H1 (cell line): ENCODE data around the gene NCK1. TPM values are rescaled to one million over a fixed set of nuclear protein-coding genes. Genes with fewer than 3 reads are reported as not detected.

Experiments
- CHD1 ChIP-seq: IDR thresholded peaks from 2 replicates; pipeline ENCODE4 v1.6.1; 2012; ENCODE audit warnings: low read depth, low read length, improper control_type of control experiment
- POLR2A ChIP-seq, 2 experiments: IDR thresholded peaks; 1 replicate in 1 of 2; 2 replicates in 1 of 2; pipeline ENCODE4 v1.6.1; 2011; ENCODE audit warnings: low read depth in 2 of 2, low read length in 2 of 2, mild to moderate bottlenecking in 2 of 2; ENCODE audit errors: control extremely low read depth in 1 of 2
- RAD21 ChIP-seq, 2 experiments: IDR thresholded peaks in 1 of 2; conservative IDR thresholded peaks in 1 of 2; 2 replicates each; pipeline ENCODE4 v1.6.1; 2011; ENCODE audit warnings: low read depth in 2 of 2, low read length in 2 of 2, improper control_type of control experiment in 1 of 2, inconsistent platforms in 1 of 2, mild to moderate bottlenecking in 1 of 2, moderate library complexity in 1 of 2
- RNF2 ChIP-seq: fragments of 200-900, 300-1000 bp; sonication (generic); IDR thresholded peaks from 2 replicates; pipeline ENCODE4 v1.7.1; 2016; ENCODE audit warnings: borderline replicate concordance, low read depth, mild to moderate bottlenecking, antibody characterized with exemption, low read length; ENCODE audit not compliant: poor library complexity, severe bottlenecking; ENCODE audit errors: missing control alignments
- polyA plus RNA-seq, 7 experiments: library from polyadenylated mRNA; depleted of rRNA in 3 of 7; stranded (reverse) in 5 of 7; unstranded in 2 of 7; fragments of >200 nt in 5 of 7; fragments of 200-250 nt in 2 of 7; gene quantifications; 1 replicate in 5 of 7; 2 replicates in 1 of 7; 4 replicates in 1 of 7; pipeline versions ENCODE4 v1.2.1 to v1.2.3, GENCODE V29; 2011 to 2013; ENCODE audit warnings: missing spikeins in 2 of 7, mixed read lengths in 2 of 7
- total RNA-seq: library from RNA; stranded (reverse); fragmentation: NEBNext Ultra II Directional; extraction: Animal tissue kit (Norgen Biotek cat#: 25700); gene quantifications from 2 replicates; pipeline ENCODE4 v1.2.1, GENCODE V29; 2021
- TF ChIP-seq, protein P1 (sequence below): fragments of 300-600 bp; sonication (generic); IDR thresholded peaks from 2 replicates; pipeline ENCODE4 v1.7.1; 2012; ENCODE audit warnings: low read length, moderate library complexity, mild to moderate bottlenecking, inconsistent platforms; ENCODE audit not compliant: insufficient replicate concordance

Gene NCK1
- total and polyA plus RNA-seq, 2 of the 8 experiments (the other 6 are each of a cell fraction or from before 2014, with no cell fraction given), result 10.0 to 28.5 TPM

GRCh38 chr3:136982520-136983138 lies 120.6 kb downstream of the NCK1 start (continued):
- TF ChIP-seq, protein P1, sequence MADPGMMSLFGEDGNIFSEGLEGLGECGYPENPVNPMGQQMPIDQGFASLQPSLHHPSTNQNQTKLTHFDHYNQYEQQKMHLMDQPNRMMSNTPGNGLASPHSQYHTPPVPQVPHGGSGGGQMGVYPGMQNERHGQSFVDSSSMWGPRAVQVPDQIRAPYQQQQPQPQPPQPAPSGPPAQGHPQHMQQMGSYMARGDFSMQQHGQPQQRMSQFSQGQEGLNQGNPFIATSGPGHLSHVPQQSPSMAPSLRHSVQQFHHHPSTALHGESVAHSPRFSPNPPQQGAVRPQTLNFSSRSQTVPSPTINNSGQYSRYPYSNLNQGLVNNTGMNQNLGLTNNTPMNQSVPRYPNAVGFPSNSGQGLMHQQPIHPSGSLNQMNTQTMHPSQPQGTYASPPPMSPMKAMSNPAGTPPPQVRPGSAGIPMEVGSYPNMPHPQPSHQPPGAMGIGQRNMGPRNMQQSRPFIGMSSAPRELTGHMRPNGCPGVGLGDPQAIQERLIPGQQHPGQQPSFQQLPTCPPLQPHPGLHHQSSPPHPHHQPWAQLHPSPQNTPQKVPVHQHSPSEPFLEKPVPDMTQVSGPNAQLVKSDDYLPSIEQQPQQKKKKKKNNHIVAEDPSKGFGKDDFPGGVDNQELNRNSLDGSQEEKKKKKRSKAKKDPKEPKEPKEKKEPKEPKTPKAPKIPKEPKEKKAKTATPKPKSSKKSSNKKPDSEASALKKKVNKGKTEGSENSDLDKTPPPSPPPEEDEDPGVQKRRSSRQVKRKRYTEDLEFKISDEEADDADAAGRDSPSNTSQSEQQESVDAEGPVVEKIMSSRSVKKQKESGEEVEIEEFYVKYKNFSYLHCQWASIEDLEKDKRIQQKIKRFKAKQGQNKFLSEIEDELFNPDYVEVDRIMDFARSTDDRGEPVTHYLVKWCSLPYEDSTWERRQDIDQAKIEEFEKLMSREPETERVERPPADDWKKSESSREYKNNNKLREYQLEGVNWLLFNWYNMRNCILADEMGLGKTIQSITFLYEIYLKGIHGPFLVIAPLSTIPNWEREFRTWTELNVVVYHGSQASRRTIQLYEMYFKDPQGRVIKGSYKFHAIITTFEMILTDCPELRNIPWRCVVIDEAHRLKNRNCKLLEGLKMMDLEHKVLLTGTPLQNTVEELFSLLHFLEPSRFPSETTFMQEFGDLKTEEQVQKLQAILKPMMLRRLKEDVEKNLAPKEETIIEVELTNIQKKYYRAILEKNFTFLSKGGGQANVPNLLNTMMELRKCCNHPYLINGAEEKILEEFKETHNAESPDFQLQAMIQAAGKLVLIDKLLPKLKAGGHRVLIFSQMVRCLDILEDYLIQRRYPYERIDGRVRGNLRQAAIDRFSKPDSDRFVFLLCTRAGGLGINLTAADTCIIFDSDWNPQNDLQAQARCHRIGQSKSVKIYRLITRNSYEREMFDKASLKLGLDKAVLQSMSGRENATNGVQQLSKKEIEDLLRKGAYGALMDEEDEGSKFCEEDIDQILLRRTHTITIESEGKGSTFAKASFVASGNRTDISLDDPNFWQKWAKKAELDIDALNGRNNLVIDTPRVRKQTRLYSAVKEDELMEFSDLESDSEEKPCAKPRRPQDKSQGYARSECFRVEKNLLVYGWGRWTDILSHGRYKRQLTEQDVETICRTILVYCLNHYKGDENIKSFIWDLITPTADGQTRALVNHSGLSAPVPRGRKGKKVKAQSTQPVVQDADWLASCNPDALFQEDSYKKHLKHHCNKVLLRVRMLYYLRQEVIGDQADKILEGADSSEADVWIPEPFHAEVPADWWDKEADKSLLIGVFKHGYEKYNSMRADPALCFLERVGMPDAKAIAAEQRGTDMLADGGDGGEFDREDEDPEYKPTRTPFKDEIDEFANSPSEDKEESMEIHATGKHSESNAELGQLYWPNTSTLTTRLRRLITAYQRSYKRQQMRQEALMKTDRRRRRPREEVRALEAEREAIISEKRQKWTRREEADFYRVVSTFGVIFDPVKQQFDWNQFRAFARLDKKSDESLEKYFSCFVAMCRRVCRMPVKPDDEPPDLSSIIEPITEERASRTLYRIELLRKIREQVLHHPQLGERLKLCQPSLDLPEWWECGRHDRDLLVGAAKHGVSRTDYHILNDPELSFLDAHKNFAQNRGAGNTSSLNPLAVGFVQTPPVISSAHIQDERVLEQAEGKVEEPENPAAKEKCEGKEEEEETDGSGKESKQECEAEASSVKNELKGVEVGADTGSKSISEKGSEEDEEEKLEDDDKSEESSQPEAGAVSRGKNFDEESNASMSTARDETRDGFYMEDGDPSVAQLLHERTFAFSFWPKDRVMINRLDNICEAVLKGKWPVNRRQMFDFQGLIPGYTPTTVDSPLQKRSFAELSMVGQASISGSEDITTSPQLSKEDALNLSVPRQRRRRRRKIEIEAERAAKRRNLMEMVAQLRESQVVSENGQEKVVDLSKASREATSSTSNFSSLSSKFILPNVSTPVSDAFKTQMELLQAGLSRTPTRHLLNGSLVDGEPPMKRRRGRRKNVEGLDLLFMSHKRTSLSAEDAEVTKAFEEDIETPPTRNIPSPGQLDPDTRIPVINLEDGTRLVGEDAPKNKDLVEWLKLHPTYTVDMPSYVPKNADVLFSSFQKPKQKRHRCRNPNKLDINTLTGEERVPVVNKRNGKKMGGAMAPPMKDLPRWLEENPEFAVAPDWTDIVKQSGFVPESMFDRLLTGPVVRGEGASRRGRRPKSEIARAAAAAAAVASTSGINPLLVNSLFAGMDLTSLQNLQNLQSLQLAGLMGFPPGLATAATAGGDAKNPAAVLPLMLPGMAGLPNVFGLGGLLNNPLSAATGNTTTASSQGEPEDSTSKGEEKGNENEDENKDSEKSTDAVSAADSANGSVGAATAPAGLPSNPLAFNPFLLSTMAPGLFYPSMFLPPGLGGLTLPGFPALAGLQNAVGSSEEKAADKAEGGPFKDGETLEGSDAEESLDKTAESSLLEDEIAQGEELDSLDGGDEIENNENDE, result no peak
- TF ChIP-seq RNF2 (no peak), RAD21 (IDR thresholded peaks at IDR 0.05 in 1 of 2, conservative IDR thresholded peaks at IDR 0.05 in 1 of 2; ENCODE audit: low read depth in 2 of 2, low read length in 2 of 2) (no peak), CHD1 (no peak), POLR2A (IDR thresholded peaks at IDR 0.05; ENCODE audit: control extremely low read depth in 1 of 2, low read depth in 2 of 2, low read length in 2 of 2) (no peak)
